ELR (cell line): ENCODE data around the gene DPP6.
A peak's percentile ranks its signal among the peaks of the same experiment; 100 is the strongest.

Experiments used
- DNase-seq: peaks from one replicate; pipeline ENCODE4 v3.0.0-alpha.2; 2015; ENCODE audit warnings: low read depth

Gene DPP6

GRCh38 chr7:154451480-154452457 lies 399.6 kb downstream of the DPP6 start:
- no peak for DNase-seq

GRCh38 chr7:154463794-154464193 lies 411.6 kb downstream of the DPP6 start:
- no peak for DNase-seq

GRCh38 chr7:154469652-154470051 lies 417.5 kb downstream of the DPP6 start:
- DNase-seq, result no peak

GRCh38 chr7:154472343-154472742 lies 420.1 kb downstream of the DPP6 start:
- DNase-seq, result no peak

GRCh38 chr7:154473360-154473759 lies 421.2 kb downstream of the DPP6 start:
- DNase-seq, result no peak

- no peak for DNase-seq
These were observed 422.8 kb downstream of the DPP6 start for GRCh38 chr7:154474903-154475520.

GRCh38 chr7:154475864-154476263 lies 423.7 kb downstream of the DPP6 start:
- no peak for DNase-seq

GRCh38 chr7:154480817-154481216 lies 428.6 kb downstream of the DPP6 start:
- DNase-seq, result no peak

GRCh38 chr7:154482863-154483262 lies 430.7 kb downstream of the DPP6 start:
- no peak for DNase-seq

GRCh38 chr7:154484406-154484805 lies 432.2 kb downstream of the DPP6 start:
- DNase-seq, result no peak

- DNase-seq, result no peak
These were observed 432.7 kb downstream of the DPP6 start for GRCh38 chr7:154484943-154485342.

- no peak for DNase-seq
These were observed 437.7 kb downstream of the DPP6 start for GRCh38 chr7:154489897-154490296.

GRCh38 chr7:154493594-154493993 lies 441.4 kb downstream of the DPP6 start:
- DNase-seq, result no peak

- DNase-seq, result no peak
These were observed 445.6 kb downstream of the DPP6 start for GRCh38 chr7:154497751-154498150.

- peak; percentile 45 for DNase-seq
These were observed 451.9 kb downstream of the DPP6 start for GRCh38 chr7:154503962-154504550.

- no peak for DNase-seq
These were observed 452.7 kb downstream of the DPP6 start for GRCh38 chr7:154504918-154505317.

GRCh38 chr7:154505362-154505761 lies 453.2 kb downstream of the DPP6 start:
- no peak for DNase-seq

GRCh38 chr7:154509192-154509591 lies 457.0 kb downstream of the DPP6 start:
- no peak for DNase-seq

GRCh38 chr7:154512121-154512833 lies 460.1 kb downstream of the DPP6 start:
- DNase-seq, result no peak

- no peak for DNase-seq
These were observed 465.6 kb downstream of the DPP6 start for GRCh38 chr7:154517768-154518167.

- DNase-seq, result no peak
These were observed 467.0 kb downstream of the DPP6 start for GRCh38 chr7:154519229-154519628.

GRCh38 chr7:154530136-154530535 lies 477.9 kb downstream of the DPP6 start:
- DNase-seq, result no peak
